Transverse colon (tissue), 3 donors: ENCODE results near the gene RNF38.

Experiments used
- CTCF ChIP-seq, 5 experiments: fragments of 200-600 bp in 3 of 5; fragments of 450-650 bp in 2 of 5; sonication (generic) in 3 of 5; IDR thresholded peaks; 1 replicate in 2 of 5; 2 replicates in 3 of 5; pipeline ENCODE4 v1.5.1; 2016 to 2017; ENCODE audit warnings: antibody characterized with exemption in 5 of 5, inconsistent platforms in 3 of 5, mild to moderate bottlenecking in 2 of 5, moderate library complexity in 1 of 5
- POLR2A ChIP-seq: fragments of 450-650 bp; IDR thresholded peaks from one replicate; pipeline ENCODE4 v1.6.1; 2016; ENCODE audit warnings: antibody characterized with exemption, mild to moderate bottlenecking, moderate library complexity

GRCh38 chr9:36320466-36320865 is 79.6 kb downstream of the RNF38 start:
- TF ChIP-seq POLR2A (no peak), CTCF (IDR thresholded peaks at IDR 0.05) (no peak)
